Upper lobe of right lung (tissue), 1 donor: ENCODE results near the gene ARX. TPM values are rescaled to one million over a fixed set of nuclear protein-coding genes. Genes with fewer than 3 reads are reported as not detected.
A peak's percentile ranks its signal among the peaks of the same experiment; 100 is the strongest.

Experiments used
- ATAC-seq: fragments of 200-7000 bp; cut with Tn5 transposase; one replicate; pipeline ENCODE4 v1.9.1; 2020; ENCODE audit warnings: mild to moderate bottlenecking, moderate library complexity
- DNase-seq: peaks from one replicate; pipeline ENCODE4 v3.0.0-alpha.2; 2020
- H3K27ac ChIP-seq: fragments of 200-600 bp; one replicate; pipeline ENCODE4 v1.8.0; 2022
- H3K27me3 ChIP-seq: fragments of 200-600 bp; one replicate; pipeline ENCODE4 v1.8.0; 2022; ENCODE audit warnings: mild to moderate bottlenecking
- H3K36me3 ChIP-seq: fragments of 200-600 bp; one replicate; pipeline ENCODE4 v1.8.0; 2022
- H3K4me1 ChIP-seq: fragments of 200-600 bp; one replicate; pipeline ENCODE4 v1.8.0; 2022
- H3K4me3 ChIP-seq: fragments of 200-600 bp; one replicate; pipeline ENCODE4 v1.8.0; 2022; ENCODE audit warnings: mild to moderate bottlenecking
- H3K9me3 ChIP-seq: fragments of 200-600 bp; one replicate; pipeline ENCODE4 v1.8.0; 2022
- intact Hi-C: fragments of 100-400 bp; cut with DNase I; formaldehyde crosslinking; loops from one replicate; pipeline ENCODE4 v1.11.0; 2022
- long read RNA-seq: library from polyadenylated mRNA; unstranded; transcript quantifications from one replicate; pipeline ENCODE4 v2.0.0, GENCODE V29; 2021
- total RNA-seq: library from RNA; stranded (reverse); fragmentation: NEBNext Ultra II Directional; extraction: Animal tissue kit (Norgen Biotek cat#: 25700); gene quantifications from one replicate; pipeline ENCODE4 v1.2.1, GENCODE V29; 2021
- TF ChIP-seq, protein P1 (sequence below): fragments of 200-600 bp; IDR thresholded peaks from one replicate; pipeline ENCODE4 v1.8.0; 2022; ENCODE audit warnings: antibody characterized with exemption
- donor health status: DM: no; HTN: yes; CAD: no; lungs with severe emphysema.

Gene ARX
- not detected for total RNA-seq
- long read RNA-seq = 0 reads

- peaks cover 4% of the 10 kb centered on the region for H3K4me1 ChIP-seq
Observed at GRCh38 chrX:25015486-25016360, at the start of gene ARX. Gene ARX (minus strand): TSS chrX:25015965. CDS start chrX:25015737, 228 bp downstream.

DNA sequence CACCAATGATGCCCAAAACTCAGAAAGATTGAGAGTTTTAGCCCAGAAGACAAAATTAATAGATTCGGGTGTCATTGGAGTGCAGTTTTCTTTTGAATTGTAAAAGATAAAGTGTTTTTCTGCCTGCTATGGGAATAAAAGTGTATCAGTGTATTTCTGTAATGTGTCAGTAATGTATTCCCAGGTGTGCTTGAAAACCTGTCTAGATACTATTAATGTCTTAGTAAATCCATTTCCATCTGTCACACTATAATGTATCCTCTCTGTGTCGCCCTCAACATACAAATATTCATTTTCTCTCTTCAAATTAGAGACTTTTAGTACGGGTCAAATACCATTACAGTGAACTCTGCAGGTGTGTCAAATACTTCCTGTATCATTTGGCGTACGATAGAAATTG lies 43.5 kb upstream of the ARX start:
- Histone ChIP-seq H3K27ac (no peak overlapping the region), H3K4me3 (no peak overlapping the region), H3K9me3 (no peaks in the 10 kb centered on the region), H3K36me3 (no peaks in the 10 kb centered on the region), H3K4me1 (no peaks in the 10 kb centered on the region), H3K27me3 (no peaks in the 10 kb centered on the region)
- ATAC-seq (no peak), DNase-seq (no peak)
- intact Hi-C loops = no loop called here
- TF ChIP-seq, protein P1, sequence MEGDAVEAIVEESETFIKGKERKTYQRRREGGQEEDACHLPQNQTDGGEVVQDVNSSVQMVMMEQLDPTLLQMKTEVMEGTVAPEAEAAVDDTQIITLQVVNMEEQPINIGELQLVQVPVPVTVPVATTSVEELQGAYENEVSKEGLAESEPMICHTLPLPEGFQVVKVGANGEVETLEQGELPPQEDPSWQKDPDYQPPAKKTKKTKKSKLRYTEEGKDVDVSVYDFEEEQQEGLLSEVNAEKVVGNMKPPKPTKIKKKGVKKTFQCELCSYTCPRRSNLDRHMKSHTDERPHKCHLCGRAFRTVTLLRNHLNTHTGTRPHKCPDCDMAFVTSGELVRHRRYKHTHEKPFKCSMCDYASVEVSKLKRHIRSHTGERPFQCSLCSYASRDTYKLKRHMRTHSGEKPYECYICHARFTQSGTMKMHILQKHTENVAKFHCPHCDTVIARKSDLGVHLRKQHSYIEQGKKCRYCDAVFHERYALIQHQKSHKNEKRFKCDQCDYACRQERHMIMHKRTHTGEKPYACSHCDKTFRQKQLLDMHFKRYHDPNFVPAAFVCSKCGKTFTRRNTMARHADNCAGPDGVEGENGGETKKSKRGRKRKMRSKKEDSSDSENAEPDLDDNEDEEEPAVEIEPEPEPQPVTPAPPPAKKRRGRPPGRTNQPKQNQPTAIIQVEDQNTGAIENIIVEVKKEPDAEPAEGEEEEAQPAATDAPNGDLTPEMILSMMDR = no peak

More at GRCh38 chrX:25015486-25016360, at the start of gene ARX:
- no peak within 1 kb of the TSS for H3K27ac ChIP-seq
- H3K4me3 ChIP-seq = no peak within 1 kb of the TSS
- peaks cover 82% of the 10 kb centered on the region for H3K27me3 ChIP-seq
- TF ChIP-seq, protein P1 = no peak
- ATAC-seq = peak; percentile 84
- intact Hi-C loops = no loop called here
- no peaks in the 10 kb centered on the region for H3K36me3 ChIP-seq
- H3K9me3 ChIP-seq = no peaks in the 10 kb centered on the region
- peak; percentile 70 for DNase-seq

GRCh38 chrX:25052798-25053534 lies 37.2 kb upstream of the ARX start:
- no peak for ATAC-seq
- H3K4me3 ChIP-seq = no peak overlapping the region
- no peaks in the 10 kb centered on the region for H3K9me3 ChIP-seq
- intact Hi-C loops = no loop called here
- H3K36me3 ChIP-seq = no peaks in the 10 kb centered on the region
- no peaks in the 10 kb centered on the region for H3K4me1 ChIP-seq
- H3K27me3 ChIP-seq = no peaks in the 10 kb centered on the region
- TF ChIP-seq, protein P1 = no peak
- no peak for DNase-seq
- no peak overlapping the region for H3K27ac ChIP-seq

GRCh38 chrX:25049971-25050370 lies 34.2 kb upstream of the ARX start:
- intact Hi-C loops = no loop called here
- H3K27me3 ChIP-seq = no peaks in the 10 kb centered on the region
- H3K36me3 ChIP-seq = no peaks in the 10 kb centered on the region
- H3K4me3 ChIP-seq = no peak overlapping the region
- ATAC-seq (no peak), DNase-seq (no peak)
- no peaks in the 10 kb centered on the region for H3K9me3 ChIP-seq
- no peak overlapping the region for H3K27ac ChIP-seq
- no peaks in the 10 kb centered on the region for H3K4me1 ChIP-seq
- TF ChIP-seq, protein P1 = no peak

DNA sequence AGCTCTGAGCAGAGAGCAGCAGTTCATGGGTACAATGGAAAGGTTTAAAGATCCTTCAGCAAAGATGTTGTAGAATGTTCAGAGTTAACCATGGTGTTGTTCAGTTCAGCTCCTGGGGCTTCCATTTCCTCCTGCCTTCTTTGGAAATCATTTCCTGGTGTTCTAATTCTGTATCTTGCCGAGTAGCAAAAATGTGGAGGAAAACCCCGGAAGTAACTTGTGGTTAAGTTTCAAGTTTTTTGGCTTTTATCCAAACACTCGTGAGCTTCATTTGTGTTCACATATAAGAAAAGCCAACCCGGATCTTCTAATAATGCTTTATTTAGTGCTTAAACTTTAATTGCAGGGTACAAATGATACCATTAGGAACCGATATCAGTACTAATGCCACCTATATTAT lies 33.6 kb upstream of the ARX start:
- no peaks in the 10 kb centered on the region for H3K9me3 ChIP-seq
- TF ChIP-seq, protein P1 = no peak
- no peak for DNase-seq
- no peaks in the 10 kb centered on the region for H3K4me1 ChIP-seq
- H3K4me3 ChIP-seq = no peak overlapping the region
- no peaks in the 10 kb centered on the region for H3K27me3 ChIP-seq
- no peak for ATAC-seq
- H3K27ac ChIP-seq = no peak overlapping the region
- intact Hi-C loops = no loop called here
- no peaks in the 10 kb centered on the region for H3K36me3 ChIP-seq
